C4-2B (cell line): Measurements from ENCODE around the gene NID2.

Experiments
- ZFX ChIP-seq: fragments of 450-650 bp; IDR thresholded peaks from 2 replicates; pipeline ENCODE4 v1.6.1; 2017
- TF ChIP-seq, protein P1 (sequence below): fragments of 450-650 bp; conservative IDR thresholded peaks from 2 replicates; pipeline ENCODE4 v1.5.1; 2017; ENCODE audit warnings: mild to moderate bottlenecking

DNA sequence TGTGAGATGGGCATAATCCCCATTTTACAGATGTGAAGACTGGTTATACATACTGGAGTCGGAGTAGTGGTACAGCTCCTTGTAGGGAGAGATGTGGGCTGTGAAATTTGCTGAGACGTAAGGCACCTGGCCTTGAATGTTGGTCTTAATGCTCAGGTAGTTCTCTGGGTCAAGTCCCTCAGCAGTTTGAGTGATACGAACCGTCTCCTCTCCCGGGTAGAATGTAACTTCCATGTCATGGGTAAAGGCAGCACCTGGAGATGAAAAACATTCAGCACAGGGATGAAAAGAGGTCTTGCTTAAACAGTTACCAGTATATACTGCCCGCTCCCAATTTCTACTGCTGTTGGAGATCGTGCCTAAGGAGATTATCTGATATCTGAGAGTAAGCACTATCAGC, 28.3 kb downstream of the NID2 start:
- TF ChIP-seq, protein P1, sequence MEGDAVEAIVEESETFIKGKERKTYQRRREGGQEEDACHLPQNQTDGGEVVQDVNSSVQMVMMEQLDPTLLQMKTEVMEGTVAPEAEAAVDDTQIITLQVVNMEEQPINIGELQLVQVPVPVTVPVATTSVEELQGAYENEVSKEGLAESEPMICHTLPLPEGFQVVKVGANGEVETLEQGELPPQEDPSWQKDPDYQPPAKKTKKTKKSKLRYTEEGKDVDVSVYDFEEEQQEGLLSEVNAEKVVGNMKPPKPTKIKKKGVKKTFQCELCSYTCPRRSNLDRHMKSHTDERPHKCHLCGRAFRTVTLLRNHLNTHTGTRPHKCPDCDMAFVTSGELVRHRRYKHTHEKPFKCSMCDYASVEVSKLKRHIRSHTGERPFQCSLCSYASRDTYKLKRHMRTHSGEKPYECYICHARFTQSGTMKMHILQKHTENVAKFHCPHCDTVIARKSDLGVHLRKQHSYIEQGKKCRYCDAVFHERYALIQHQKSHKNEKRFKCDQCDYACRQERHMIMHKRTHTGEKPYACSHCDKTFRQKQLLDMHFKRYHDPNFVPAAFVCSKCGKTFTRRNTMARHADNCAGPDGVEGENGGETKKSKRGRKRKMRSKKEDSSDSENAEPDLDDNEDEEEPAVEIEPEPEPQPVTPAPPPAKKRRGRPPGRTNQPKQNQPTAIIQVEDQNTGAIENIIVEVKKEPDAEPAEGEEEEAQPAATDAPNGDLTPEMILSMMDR = no peak
- TF ChIP-seq ZFX = no peak
